ENCODE data around the gene ATAD3B. TPM values are rescaled to one million over a fixed set of nuclear protein-coding genes. Genes with fewer than 3 reads are reported as not detected.
"Not testable (repeated sequence)": the region's sequence is repeated elsewhere in the genome, so short reads cannot be mapped to it uniquely, and the experiment has no call there.

The ATAD3B gene
- total RNA-seq, 1 donor from 2014 or later, result 31.4 TPM

DNA sequence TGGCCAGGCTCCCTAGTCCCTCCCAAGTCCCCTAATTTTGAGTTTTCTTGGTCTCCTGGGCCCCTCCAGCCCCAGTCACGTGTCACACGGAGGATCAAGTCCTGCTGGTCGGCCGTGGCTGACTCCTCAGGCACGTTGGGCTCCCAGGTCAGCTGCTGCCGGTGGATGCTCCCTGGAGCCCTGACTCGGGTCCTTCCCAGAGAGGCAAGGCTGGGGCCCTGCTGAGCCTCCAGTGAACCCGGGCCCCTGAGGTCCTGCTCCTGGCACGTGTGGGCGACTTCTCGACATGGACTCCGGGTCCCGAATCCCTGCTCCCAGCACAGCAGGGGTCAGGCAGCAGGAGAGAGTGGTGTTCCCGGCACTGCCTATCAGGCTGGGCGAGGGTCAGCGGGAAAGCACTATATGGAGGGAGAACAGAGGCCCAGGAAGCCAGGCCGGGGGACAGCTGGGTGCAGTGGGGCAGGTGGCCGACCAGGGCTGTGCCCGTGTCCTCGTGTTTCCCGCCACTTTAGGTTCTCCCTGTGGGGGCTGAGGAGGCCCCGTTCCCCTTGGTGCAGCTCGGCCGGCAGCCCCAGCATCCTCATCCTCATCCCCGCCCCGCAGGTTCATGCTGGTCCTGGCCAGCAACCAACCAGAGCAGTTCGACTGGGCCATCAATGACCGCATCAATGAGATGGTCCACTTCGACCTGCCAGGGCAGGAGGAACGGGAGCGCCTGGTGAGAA lies 55.7 kb downstream of the ATAD3B start:
- TF ChIP-seq, protein P1, sequence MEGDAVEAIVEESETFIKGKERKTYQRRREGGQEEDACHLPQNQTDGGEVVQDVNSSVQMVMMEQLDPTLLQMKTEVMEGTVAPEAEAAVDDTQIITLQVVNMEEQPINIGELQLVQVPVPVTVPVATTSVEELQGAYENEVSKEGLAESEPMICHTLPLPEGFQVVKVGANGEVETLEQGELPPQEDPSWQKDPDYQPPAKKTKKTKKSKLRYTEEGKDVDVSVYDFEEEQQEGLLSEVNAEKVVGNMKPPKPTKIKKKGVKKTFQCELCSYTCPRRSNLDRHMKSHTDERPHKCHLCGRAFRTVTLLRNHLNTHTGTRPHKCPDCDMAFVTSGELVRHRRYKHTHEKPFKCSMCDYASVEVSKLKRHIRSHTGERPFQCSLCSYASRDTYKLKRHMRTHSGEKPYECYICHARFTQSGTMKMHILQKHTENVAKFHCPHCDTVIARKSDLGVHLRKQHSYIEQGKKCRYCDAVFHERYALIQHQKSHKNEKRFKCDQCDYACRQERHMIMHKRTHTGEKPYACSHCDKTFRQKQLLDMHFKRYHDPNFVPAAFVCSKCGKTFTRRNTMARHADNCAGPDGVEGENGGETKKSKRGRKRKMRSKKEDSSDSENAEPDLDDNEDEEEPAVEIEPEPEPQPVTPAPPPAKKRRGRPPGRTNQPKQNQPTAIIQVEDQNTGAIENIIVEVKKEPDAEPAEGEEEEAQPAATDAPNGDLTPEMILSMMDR (IDR thresholded peaks at IDR 0.05; ENCODE audit: insufficient read depth, low read length, poor library complexity, severe bottlenecking), result no peak
- Histone ChIP-seq H3K36me3 (ENCODE audit: control insufficient read depth, insufficient read depth, low read length) (peaks cover 3% of the 10 kb centered on the region), H3K27me3 (ENCODE audit: control insufficient read depth, insufficient read depth, low read length) (no peaks in the 10 kb centered on the region), H3K4me3 (ENCODE audit: low read depth, low read length) (no peak overlapping the region)
- DNase-seq (ENCODE audit: low read depth), result no peak

GRCh38 chr1:1528301-1529267 lies 57.0 kb downstream of the ATAD3B start:
- DNase-seq (ENCODE audit: low read depth), result no peak
- H3K36me3 ChIP-seq (ENCODE audit: control insufficient read depth, insufficient read depth, low read length), result peaks cover 3% of the 10 kb centered on the region
- H3K4me3 ChIP-seq (ENCODE audit: low read depth, low read length), result no peak overlapping the region
- TF ChIP-seq, protein P1 (IDR thresholded peaks at IDR 0.05; ENCODE audit: insufficient read depth, low read length, poor library complexity, severe bottlenecking), result no peak
- no peaks in the 10 kb centered on the region for H3K27me3 ChIP-seq (ENCODE audit: control insufficient read depth, insufficient read depth, low read length)

DNA sequence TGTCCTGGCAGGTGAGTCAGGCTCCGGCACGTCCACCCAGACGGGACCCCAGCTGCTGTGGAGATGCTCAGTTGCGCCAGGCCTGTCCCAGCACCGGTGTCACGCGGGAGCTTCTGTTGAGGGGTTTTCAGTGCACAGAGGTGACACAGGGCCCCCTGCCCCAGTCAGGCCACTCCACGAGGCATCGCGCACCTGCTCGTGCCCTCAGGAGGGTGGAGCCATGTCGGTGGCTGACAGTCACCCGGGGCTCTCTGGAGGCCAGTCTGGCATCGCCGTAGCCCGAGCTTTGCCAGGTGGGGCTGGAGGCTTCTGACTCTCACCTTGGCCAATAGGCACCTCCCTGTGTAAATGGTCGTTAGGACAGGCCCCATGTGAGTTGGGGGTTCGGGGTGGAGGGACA lies 57.8 kb downstream of the ATAD3B start:
- Histone ChIP-seq H3K27me3 (ENCODE audit: control insufficient read depth, insufficient read depth, low read length) (no peaks in the 10 kb centered on the region), H3K4me3 (ENCODE audit: low read depth, low read length) (no peak overlapping the region), H3K36me3 (ENCODE audit: control insufficient read depth, insufficient read depth, low read length) (peaks cover 3% of the 10 kb centered on the region)
- no peak for DNase-seq (ENCODE audit: low read depth)
- TF ChIP-seq, protein P1 (IDR thresholded peaks at IDR 0.05; ENCODE audit: insufficient read depth, low read length, poor library complexity, severe bottlenecking), result no peak

DNA sequence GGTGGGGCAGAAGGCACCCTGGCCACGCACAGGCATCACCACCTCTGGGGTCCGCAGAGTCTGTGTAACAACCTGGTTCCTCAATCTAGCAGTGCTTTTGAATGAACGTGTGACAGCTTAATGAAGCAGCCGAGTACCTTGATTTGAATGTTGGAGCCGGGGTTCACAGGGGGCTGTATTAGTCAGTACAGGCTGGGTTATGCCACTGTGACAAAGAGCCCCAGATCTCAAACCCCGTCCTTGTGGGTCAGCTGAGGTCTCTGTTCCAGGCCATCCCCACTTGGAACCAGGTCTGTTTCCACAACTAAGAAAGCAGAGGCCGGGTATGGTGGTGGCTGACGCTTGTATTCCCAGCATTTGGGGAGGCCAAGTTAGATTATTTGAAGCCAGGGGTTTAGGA lies 58.4 kb downstream of the ATAD3B start:
- TF ChIP-seq, protein P1 (IDR thresholded peaks at IDR 0.05; ENCODE audit: insufficient read depth, low read length, poor library complexity, severe bottlenecking), result no peak
- Histone ChIP-seq H3K36me3 (ENCODE audit: control insufficient read depth, insufficient read depth, low read length) (peaks cover 3% of the 10 kb centered on the region), H3K4me3 (ENCODE audit: low read depth, low read length) (no peak overlapping the region), H3K27me3 (ENCODE audit: control insufficient read depth, insufficient read depth, low read length) (no peaks in the 10 kb centered on the region)
- DNase-seq (ENCODE audit: low read depth), result no peak

DNA sequence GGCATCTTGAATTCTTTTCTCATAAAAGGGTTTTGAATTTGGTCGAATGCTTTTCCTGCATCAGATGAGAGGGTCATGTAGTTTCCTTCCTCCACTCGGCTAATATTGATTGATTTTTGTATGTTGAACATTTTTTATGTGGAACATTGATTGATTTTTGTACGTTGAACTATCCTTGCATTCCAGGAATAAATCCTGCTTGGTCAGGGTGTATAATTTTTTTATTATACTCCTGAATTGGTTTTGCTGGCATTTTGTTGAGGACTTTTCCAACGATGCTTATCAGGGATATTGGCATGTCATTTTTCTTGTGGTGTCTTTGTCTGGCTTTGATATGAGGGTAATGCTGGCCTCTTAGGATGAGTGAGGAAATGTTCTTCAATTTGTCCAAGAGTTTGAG lies 60.4 kb downstream of the ATAD3B start:
- Histone ChIP-seq H3K27me3 (ENCODE audit: control insufficient read depth, insufficient read depth, low read length) (no peaks in the 10 kb centered on the region), H3K36me3 (ENCODE audit: control insufficient read depth, insufficient read depth, low read length) (peaks cover 3% of the 10 kb centered on the region), H3K4me3 (ENCODE audit: low read depth, low read length) (no peak overlapping the region)
- TF ChIP-seq, protein P1 (IDR thresholded peaks at IDR 0.05; ENCODE audit: insufficient read depth, low read length, poor library complexity, severe bottlenecking), result no peak
- no peak for DNase-seq (ENCODE audit: low read depth)

DNA sequence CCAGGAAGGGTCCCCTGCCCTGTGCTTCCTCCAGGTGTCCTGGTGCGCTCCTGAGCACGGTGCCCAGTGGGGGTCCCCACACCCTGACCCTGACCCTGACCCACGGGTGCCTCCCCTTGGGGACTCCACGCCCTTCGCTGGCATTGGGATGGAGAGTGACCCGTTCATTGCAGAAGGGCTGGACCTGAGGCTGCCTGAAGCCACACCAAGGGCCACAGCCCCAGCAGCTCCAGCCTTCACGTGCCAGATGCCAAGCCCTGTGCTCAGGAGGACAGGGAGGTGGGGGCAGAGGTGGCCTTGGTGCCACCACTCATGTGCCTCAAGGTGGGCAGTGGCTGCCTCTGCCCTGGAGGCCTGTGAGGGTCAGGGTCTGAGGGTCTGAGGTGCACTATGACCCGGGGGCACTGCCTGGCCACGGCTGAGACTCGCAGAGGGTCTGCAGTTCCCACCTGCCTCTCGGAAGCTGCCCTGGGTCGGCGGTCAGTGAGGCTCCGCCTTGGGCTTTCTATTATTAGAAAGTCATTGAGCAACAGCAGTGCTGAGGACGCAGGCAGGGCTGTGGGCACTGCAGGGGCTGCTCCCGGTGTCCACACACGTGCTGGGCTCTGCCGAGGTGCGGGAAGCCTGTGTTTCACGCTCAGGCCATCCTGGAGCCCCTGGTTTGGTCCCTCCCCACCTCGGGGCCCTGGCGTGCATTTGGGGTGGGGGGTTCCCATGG lies 61.8 kb downstream of the ATAD3B start:
- H3K4me3 ChIP-seq (ENCODE audit: low read depth, low read length); H3K27me3 ChIP-seq (ENCODE audit: control insufficient read depth, insufficient read depth, low read length); H3K36me3 ChIP-seq (ENCODE audit: control insufficient read depth, insufficient read depth, low read length); DNase-seq (ENCODE audit: low read depth): not testable (repeated sequence)

GRCh38 chr1:1533894-1534291 lies 62.3 kb downstream of the ATAD3B start:
- not testable (repeated sequence) for H3K36me3 ChIP-seq (ENCODE audit: control insufficient read depth, insufficient read depth, low read length); DNase-seq (ENCODE audit: low read depth); H3K27me3 ChIP-seq (ENCODE audit: control insufficient read depth, insufficient read depth, low read length); H3K4me3 ChIP-seq (ENCODE audit: low read depth, low read length)

All from kidney epithelial cell (primary cell).